COLO829 (cell line): ENCODE measurements around the gene NEAT1.
"Not testable (repeated sequence)": the region's sequence is repeated elsewhere in the genome, so short reads cannot be mapped to it uniquely, and the experiment has no call there.

Experiments used
- DNase-seq: peaks from one replicate; pipeline ENCODE4 v3.0.0; 2012; ENCODE audit warnings: low spot score

Gene NEAT1

DNA sequence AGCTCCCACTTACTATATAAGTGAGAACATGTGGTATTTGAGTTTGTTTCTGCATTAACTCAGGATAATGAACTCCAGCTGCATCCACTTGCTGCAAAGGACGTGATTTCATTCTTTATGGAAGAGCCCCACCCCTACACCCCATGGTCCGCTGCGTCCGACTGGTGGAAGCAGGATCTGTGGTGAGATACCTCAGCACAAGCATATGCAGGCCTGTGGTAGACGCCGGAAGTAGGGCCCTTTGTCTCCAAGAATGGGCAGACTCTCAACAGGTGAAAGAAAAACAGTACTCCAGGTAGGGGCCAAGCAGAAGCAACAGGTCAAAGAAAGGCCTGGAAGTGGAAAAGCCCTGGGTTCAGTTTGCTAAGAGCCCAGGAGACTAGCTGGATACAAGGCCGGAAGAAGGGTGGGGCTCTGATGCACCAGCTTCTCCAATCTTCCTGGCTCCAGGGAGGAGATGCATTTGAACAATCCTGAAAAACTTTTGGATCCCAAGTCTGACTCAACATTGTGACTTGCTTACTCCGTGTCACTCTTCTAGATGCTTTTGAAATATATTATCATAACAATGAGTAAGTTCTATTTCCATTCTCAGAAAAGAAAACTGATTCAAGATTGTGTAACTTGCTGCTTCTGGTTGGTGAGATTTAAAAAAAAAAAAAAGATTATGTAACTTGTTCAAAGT, 30.4 kb downstream of the NEAT1 start:
- no peak for DNase-seq

DNA sequence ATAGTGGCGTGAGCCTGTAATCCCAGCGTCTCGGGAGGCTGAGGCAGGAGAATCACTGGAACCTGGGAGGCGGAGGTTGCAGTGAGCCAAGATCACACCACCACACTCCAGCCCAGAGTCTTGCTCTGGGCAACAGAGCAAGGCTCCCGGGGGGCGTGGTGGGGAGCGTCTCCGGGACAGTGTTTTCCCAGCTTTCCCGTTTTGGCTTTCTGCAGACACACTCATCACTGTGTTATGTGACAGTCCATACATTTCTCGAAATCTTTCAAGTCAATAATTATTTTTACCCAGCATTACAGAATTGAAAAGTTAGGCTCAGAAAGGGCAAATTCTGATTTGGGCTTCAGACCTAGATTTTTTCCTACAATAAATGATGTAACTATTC, 31.7 kb downstream of the NEAT1 start:
- DNase-seq, result no peak

DNA sequence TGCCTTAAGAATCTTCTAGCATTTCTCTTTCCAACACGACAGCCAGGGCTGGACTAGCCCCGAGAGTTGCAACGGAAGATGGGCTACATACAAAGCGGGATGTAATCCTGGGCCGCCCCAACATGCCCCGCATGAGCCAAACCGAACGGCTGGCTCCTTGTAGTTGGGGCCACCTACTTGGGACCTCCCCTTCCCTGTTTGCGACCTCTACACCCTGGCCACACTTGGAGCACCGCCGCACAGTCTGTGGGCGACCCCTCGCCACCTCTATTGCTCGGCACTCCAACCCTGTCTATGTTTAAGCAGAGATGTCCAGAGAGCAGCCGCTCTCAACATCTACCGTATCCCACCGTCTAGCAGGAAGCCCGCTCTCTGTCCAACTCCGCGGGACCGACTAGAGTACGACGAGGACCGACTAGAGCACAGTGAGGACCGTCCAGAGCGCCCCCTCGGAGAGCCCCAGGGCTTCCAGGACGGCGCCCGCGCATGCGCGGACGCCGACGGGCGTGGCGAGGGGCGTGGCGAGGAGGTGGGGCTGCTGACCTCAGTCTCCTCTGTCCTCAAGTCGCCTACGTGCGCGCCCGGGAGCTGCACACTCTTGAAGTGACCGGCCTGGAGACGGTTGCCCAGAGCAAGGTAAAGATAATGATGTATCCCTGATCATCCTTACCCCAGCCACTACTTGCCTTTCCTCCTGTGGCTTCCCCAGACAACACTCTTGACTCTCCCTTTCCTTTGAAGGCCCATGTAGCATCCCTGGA, 32.3 kb downstream of the NEAT1 start:
- peak; percentile 97 for DNase-seq

DNA sequence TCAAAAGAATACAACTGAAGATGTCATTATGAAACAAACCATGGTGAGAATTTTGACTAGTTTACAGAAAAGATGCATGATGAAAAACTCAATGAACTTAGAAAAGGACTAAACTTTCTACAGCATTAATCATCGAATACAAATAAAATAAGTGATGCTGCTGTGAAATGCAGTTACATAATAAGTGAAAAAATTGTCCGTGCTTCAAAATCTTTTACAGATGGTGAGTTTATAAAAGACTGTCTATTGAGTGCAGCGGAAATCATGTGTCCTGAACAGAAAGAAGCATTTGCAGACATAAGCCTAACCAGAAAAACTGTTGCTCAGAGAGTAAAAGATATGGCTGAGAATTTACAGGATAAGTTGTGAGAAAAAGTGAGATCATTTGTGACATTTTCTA, 33.8 kb downstream of the NEAT1 start:
- DNase-seq, result no peak

DNA sequence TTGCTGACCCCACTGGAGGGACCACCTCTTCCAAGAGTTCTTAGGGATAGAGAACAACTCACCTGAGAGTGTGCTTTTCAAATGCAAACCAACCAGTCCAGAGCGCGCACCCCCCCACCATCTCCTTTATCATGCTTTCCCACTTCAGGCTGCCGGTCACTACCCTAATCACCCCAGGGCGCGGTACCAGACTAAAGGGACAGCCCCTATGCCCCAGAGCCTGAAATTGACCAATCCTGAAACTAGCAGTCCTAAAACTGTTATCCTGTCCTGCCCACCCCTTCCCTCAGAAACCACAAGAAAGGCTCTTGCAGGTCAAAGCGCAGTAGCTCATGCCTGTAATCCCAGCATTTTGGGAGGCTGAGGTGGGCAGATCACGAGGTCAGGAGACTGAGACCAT, 37.0 kb downstream of the NEAT1 start:
- no peak for DNase-seq

DNA sequence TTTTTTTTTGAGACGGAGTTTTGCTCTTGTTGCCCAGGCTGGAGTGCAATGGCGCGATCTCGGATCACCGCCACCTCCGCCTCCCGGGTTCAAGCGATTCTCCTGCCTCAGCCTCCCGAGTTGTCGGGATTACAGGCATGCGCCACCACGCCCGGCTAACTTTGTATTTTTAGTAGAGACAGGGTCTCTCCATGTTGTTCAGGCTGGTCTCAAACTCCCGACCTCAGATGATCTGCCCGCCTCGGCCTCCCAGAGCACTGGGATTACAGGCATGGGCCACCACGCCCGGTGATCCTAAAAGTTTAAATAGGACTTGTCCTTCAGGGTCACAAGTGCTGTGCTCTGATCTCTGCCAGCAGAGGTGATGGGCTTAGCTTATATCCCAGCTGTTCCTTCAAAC, 42.9 kb downstream of the NEAT1 start:
- not testable (repeated sequence) for DNase-seq

DNA sequence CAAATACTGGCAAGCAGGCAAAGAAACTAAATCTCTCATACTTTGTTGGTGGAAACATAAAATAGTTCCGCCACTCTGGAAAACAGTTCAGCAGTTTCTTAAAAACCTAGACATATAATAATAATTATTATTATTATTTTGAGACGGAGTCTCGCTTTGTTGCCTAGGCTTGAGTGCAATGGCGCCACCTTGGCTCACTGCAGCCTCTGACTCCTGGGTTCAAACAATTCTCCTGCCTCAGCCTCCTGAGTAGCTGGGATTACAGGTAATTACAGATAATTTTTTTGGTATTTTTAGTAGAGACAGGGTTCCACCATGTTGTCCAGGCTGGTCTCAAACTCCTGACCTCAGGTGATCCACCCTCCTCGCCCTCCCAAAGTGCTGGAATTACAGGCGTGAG, 44.7 kb downstream of the NEAT1 start:
- not testable (repeated sequence) for DNase-seq

DNA sequence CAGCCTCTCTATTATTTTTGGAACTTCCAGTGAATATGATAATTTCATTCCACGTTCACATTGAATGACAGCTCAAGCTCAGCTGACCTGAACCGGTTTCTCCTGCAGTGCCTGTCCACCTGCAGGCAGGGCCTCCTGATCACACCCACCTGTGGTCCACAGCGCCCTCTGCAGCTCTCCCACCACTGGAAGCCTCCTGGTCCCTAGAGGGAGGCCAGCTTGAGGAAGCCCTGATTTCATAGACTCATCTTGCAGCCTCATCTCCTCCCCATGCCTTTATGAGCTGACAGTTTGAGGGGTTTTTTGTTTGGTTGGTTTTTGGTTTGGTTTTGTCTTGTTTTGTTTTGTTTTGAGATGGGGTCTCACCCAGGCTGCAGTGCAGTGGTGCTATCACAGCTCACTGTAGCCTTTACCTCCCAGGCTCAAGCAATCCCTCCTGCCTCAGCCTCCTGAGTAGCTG, 46.3 kb downstream of the NEAT1 start:
- no peak for DNase-seq

DNA sequence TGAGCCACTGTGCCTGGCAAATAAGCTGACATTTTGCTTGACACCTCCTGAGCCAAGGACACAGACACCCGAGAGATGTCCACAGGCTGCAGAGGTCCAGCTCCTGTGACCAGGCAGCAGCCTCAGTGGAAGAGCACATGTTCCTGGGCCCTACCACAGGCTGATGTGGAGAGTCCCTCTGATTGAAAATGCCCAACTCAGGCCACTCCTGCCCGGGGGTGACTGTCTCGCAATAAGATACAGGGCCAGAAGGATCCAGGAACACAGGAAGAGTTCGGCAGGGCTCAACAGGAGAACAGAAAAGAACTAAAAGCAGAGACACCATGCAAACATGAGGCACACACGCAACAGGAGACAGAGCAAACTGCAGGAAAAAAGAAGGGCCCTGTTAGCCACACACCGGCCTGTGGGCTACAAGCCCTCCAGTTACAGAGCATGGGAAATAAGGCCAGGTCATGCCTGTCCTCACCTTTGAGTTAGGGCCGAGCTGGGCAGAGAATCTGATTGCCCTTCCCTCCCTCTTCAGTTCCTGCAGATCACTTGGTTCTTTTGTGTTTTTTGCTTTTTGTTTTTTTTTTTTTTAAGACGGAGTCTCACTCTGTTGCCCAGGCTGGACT, 47.9 kb downstream of the NEAT1 start:
- DNase-seq, result no peak

DNA sequence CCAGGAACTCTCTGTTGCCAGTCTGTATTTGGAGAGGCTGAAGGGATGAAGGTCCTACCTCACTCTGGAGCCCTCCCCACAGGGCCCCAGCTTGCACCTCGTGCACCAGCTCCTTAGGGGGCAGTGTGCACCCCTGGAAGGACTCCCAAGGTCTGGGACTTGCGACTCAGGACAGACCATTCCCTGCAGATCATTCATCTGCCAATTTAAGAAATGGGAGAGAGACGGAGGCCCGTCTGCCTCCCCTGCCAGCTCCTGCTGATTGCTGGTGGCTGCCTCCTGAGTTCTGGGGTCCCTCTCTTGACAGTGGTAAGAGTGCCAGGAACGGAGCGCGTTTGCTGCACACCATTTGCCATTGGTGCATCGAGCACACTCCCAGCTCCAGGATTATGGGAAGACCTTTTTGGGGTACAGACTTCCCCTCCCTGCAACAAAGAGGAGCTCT, 48.9 kb downstream of the NEAT1 start:
- DNase-seq, result no peak

DNA sequence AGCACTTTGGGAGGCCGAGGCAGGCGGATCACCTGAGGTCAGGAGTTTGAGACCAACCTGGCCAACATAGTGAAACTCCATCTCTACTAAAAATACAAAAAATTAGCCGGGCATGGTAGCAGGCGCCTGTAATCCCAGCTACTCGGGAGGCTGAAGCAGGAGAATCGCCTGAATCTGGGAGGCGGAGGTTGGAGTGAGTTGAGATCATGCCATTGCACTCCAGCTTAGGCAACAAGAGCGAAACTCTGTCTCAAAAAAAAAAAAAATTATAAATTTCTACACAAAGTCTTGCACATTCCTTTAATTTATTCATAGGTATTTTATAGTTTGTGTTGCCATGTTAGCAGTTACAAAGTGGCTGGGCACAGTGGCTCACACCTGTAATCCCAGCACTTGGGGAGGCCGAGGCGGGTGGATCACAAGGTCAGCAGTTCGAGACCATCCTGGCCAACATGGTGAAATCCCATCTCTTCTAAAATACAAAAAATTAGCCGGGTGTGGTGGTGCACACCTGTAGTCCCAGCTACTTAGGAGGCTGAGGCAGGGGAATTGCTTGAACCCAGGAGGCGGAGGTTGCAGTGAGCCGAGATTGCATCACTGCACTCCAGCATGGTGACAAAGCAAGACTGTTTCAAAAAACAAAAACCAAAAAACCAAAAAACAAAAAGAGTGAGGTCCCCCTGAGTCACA, 50.1 kb downstream of the NEAT1 start:
- DNase-seq, result not testable (repeated sequence)

DNA sequence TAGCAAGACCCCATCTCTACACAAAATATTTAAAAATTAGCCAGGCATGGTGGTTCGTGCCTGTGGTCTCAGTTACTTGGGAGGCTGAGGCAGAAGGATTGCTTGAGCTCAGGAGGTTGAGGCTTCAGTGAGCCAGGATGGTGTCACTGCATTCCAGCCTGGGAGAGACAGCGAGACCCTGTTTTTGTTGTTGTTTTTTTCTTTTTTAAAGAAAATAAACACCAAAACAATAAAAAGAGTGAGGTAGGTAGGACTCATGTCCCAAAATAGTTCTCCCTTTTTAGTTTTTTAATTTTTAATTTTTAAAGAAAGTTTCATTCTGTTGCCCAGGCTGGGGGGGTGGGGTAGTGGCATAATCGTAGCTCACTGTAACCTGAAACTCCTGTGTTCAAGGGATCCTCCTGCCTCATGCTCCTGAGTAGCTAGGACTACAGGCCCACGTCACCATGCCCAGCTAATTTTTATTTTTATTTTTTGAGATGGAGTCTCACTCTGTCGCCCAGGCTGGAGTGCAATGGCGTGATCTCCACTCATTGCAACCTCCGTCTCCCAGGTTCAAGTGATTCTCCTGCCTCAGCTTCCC, 50.8 kb downstream of the NEAT1 start:
- DNase-seq, result no peak

DNA sequence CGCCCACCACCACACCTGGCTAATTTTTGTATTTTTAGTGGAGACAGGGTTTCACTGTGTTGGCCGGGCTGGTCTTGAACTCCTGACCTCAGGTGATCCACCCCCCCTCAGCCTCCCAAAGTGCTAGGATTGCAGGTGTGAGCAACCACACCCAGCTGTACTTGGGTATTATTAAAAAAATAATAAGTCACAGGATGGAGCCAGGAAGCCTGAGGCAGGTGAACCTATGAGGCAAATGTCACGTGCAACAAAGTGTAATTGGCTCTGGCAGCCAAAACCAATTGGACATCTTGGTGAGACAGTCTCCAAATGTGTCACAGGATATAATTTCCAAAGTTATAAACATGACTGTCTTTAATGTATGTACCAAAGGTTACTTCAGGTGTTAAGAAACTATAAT, 52.3 kb downstream of the NEAT1 start:
- DNase-seq, result no peak

DNA sequence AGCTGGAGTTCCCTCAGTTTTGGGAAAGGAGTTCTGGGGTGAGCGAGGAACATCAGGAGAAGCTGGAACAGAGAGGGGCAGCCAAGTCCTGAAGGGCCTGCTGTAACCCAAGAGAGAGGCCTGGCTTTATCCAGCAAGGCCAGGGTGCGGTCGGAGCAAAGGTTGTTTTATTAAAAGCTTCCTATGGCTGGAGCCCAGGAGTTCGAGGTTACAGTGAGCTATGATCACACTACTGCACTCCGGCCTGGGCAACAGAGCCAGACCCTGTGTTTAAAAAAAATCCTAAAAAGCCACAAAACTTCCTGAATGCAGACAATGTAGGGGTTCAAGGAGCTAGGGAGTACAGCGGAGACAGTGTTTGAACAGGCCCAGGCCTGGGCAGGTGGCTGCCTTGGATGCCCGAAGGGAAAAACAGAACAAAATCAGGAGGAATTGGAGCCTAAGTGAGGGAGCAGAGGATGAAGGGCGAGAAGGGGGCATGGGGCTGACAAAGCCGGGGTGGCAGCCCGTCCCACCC, 54.1 kb downstream of the NEAT1 start:
- DNase-seq, result no peak

DNA sequence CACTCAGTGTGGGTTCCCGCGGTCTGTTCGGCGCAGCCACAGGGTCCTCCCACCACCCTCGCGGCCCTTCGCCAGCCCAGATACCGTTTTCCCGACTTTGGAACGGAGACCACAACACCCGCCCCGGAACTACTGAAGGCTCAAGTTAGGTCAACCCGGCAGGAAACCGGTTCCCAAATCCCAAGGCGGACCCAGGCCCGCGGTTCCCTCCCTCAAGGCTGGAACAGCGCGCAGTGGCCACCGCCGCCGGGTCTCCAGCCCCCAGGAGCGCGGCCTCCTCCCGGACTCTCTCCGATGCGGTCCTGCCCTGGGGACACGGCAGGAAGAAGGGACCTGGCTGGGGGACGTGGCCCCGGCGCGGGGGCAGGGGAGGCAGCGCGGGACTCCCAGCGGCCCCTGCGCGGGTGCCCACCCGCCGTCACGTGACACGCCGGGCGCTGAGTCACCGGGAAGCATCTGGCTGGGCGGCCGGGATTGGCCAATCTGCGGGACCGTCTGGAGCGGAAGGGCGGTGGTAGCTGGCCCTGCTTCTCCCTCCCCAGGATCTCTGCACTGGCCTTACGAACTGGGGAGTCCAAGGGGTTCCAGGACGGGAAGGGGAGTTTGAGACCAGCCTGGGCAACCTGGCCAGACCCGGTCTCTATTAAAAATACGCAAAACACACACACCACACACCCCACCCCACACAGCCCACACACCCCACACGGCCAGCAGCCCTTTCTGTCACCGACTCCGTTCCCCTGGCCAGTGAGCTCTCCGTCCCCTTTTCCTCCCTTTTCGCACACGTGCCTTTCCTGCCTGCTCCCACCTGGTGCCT, 54.8 kb downstream of the NEAT1 start:
- peak; percentile 86 for DNase-seq

DNA sequence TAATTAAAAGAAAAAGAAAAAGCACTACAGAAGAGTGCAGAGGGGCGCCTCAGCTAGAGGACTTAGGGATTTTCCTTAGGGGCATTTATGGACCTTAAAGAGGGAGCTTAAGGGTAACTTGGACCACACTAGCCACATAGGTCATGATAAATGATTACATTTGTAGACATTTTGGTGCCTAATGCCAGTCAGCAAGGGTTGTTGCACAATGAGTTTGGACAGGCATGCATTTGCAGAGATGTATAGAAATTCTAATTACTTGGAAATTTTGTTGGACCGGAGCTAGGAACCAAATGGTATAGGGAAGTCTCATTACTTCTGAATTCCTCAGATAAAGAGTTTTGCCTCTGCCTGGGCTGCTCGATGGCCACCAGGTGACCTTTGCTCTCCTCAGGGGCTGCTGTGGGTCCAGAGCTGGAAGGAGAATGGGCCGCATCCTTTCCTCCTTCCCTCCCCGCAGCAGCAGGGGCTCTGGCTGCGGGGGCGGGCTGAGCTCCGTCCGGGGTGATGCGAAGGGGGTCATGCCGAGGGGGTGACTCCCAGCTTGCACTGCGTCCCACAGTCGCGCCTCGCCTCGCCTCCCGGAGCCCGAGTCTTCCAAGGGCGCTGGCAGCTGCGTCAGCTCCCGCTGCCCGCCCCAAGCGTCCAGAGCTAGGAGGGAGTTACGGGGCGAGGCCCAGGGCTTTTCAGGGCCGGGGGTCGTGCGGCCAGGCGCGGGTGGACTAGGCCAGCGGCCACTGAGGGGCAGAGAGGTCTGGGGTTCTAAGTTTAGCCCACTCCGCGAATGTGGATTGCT, 56.0 kb downstream of the NEAT1 start:
- no peak for DNase-seq

DNA sequence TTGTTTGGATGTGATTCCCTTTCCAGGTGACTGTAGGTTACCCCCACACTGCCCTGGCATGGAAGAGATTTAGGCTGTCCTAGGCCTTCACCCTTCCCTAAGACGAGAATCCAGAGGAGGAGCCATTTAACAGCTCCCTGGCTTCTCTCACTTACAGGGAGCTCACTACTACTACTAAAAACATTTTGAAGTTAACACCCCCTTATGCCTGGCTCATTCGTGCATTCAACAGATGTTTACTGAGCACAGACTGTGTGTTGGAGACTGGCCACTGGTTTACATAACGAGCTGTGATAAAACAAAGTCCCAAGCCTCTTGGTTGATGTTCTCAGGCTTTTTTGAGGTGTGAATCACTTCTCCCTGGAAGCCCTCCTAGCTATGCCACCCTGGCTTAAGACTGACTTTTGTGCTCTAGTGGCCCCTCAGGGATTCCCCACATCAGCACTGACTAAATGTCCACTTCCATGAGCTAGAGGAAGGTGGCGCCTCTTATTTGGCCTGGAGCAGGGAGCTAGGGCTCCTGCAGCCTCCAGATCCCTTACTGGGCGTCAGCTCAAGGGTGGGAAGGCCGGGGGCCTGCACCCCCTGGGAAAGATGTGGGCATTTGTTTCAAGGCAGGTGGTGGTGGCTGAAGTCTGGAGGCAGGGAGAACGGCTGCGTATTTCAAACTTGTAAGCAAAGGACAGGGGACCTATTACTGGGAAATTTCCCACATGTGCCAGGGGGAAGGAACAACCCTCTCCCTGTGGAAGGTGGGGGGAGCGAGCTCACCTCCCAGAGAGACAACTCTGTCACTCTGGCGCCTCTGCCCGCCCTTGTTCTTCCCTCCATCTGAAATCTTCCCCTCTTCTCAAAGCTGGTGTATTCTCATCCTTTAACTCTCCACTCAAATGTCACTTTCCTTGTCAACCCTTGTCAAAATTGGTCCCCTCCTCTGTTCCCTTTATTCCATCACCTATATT, 56.9 kb downstream of the NEAT1 start:
- no peak for DNase-seq

DNA sequence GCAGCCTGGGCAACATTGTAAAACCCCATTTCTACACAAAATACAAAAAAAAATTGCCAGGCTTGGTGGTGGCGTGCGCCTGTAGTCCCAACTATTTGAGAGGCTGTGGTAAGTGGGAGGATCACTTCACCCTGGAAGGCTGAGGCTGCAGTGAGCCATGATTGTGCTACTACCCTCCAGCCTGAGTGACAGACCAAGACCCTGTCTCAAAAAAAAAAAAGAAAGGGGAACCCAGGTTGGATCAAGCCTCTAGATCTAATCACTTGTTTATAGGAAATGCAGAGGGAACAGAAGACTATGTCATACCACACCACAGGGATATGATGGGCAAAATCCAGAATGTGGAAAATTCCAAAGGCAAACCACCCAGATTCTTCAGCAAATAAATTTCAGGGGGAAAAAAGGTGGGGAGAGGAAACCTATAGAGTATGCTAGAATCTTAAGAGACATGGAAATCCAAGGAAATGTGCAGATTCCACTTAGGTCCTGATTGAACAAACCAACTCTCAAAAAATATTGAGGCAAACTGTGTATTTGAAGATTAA, 59.8 kb downstream of the NEAT1 start:
- no peak for DNase-seq

DNA sequence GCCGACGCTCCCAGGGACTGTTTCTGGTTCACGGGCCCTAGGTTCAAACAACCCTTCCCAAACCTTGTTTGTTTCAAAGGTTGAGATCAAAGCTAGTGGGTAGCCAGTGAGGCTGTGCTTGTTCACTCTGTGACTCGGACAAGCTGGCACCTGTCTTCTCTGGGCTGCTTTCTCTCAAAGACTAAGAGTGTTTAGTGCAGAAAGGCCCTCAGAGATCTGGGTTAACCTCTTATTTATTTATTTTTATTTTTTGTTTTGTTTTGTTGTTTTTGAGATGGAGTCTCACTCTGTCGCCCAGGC, 63.3 kb downstream of the NEAT1 start:
- no peak for DNase-seq
